ENCODE measurements around the gene ZNF503.
A peak's percentile ranks its signal among the peaks of the same experiment; 100 is the strongest.

The ZNF503 gene

DNA sequence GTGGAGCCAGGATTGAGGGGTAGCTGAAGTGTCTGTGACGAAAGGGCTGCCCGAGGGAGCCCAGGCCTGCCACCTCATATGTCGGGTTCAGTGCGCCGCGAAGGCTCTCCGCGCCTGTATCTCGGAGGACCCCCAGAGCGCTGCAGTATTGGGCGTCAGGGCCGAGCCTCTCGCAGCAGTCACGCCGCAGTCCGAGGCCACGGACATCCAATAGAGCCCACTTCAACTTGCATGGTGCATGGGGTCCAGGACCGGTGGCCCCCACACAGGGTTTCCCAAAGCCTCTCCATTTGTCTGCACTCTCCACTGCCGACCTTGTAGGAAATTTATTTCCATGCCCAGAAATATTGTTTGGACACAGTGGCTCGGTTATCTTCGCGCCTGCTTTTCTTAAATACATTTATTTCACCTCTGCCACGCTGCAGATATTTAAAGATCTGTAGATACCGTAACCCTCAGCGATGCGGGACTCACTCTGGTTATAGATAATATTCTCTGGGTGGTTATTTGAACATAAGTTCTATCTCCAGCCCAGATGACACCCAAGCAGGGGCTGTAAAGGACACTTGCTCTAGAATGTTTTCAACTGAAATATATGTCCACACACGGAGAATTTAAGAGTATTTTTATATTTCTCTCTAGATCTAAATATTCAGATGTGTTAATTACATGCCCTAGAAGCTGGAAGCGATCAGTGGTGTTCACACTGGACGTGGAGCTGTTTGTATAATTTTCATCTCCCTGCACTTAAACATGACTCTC lies 5.1 kb upstream of the ZNF503 start:
- no peak for DNase-seq

DNA sequence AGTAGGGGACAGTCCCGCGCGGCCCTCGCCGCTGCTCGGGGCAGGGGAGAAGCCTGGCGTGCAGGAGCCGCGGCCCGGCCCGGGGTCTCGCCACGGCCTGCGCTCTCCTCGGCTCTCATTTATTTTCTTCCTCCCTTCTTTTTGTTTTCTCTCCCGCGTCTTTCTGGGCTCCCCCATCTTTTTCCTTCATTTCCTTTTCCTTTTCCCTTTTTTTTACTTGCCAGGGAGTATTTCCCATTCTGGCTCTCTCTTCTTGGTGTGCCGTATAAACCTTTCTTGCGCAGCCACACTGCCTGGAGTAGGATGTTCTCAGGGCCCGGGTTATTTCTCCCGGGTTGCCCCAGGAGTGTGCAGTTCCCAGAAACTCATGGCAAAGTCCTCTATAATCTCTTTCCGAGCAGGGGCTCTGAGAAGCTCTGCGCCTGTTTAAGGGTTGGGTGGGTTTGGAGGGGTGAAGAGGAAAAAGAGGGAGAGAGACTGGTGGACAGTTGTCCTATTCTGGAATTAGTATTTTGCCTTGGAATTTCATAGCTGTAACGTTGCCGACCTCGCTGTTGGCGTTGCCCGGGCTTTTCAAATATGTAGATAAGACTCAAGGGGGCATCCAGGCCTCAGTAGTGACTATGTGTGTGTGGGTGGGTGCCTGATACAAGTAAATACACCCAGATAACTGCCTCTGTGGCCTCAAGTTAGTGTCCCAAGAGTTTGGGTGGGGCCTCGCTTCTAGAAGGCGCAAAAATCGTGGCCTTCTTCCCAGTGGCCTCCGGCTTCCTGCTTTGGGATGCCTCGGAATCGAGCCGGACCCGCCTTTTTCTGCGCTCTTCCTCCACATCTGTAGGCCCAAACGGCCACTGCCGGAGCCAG lies 4.3 kb upstream of the ZNF503 start:
- DNase-seq, result no peak

DNA sequence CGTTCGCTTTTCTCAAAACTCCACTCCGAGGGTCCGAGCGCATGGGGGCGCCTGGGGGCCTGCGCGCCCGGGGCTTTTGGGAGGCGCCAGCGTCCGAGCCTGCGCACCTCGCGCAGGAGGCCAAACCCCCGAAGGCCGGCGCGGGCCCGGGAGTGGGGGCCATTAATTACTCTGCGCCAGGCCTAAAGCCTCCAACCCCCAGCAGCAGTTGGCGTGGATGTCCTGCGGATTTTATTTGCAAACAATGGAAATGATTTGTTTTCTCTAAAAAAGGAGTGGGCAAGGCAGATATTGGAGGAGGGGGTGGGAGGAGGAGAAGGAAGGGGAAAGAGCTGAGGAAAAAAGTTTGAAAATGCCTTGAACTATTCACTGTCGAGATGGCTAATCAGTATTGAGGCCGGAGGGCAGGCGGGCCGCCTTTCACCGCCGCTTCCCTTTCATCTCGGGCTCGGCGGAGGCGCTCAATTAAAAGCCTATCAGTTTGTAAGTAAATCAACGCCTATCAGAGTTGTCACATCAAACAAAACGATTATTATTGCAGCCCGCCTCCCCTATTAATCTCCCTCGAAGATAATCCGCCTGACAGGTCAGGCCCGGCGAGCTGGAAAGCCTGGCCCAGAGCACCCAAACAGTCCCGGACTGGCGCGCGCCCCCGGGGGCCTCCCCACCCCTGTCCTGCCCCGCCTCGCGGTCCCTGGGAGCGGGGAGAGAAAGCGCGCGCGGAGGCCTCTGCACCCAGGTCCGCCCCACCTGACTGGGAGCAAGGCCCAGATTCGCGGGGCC lies 3.4 kb upstream of the ZNF503 start:
- no peak for DNase-seq

DNA sequence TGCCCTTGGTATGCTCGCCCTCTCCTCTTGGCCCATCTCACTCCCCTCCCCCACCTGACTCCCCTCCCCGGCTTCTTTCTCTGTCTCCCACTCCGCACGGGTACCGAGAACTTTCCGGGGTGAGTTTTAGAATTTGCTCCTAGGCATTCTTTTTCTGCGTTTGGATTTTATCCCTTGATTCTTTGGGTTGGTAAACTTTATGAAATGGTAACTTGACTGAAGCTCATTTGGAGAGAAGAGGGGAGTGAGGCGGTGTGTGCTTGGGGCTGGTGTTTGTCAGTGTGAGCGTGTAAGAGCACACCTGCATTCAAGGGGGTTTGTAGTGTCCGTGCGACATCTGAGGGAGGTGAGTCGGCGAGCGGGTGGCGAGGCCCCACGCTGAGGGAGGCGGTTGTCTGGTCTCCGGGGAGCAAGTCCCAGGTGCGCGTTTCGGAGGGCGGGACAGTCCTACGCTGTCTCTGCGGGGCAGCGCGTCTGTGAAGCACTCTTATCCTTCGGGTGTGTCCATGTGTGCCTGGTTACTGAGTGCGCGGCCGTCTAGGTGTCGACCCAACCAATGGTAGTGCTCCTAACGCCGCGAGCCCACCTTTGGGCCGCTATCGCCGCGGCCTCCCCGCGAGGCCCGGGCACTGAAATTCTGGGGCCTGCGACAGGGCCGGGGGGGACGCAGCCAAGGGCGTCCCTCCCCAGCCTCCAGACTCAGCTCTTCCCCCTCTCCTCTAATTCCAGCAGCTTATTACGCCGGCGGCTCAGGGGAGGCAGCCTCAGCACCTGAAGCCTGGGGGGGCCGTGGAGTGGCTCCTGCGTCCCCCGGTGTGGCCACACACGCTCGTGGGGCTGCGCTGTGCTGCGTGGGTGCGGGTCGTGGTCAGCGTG lies 2.6 kb upstream of the ZNF503 start:
- no peak for DNase-seq

DNA sequence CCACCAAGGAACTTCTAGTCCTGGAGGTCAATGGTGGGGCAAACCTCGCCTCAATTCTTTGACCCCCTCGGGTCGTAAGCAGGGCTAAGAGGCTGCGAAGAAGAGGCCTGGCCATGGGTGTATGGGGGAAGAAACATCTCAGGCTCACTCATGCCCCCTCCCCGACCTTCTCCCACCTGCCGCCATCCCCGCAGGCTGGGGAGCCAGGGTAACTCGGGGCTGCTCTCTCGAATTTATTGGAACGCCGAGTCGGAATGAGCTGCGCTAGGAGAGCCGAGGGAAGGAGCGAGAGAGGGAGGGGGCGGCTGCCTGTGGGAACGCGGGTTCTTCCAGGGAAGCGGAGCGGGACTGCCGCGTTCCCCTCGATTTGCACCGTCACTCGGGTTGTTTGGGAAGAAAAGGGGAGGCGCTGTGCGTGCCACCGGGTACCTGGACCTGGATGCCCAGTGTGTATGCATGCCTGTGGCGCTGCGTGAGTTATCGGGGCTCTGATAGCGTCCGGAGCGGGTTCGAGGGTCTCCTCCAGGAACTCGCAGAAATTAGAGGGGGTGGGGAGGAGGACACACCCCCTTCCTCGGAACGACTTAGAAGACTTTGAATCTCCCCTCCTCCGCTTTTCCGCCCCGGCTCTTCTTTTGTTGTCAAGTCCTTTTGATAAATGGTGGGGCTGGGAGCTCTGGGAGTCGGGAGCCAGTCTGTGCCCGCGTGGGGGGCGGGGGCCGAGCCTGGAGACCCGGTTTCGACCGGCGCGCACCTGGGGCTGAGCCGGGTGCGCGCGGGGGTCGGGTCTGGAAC lies 1.8 kb upstream of the ZNF503 start:
- DNase-seq, result peak; percentile 27

DNA sequence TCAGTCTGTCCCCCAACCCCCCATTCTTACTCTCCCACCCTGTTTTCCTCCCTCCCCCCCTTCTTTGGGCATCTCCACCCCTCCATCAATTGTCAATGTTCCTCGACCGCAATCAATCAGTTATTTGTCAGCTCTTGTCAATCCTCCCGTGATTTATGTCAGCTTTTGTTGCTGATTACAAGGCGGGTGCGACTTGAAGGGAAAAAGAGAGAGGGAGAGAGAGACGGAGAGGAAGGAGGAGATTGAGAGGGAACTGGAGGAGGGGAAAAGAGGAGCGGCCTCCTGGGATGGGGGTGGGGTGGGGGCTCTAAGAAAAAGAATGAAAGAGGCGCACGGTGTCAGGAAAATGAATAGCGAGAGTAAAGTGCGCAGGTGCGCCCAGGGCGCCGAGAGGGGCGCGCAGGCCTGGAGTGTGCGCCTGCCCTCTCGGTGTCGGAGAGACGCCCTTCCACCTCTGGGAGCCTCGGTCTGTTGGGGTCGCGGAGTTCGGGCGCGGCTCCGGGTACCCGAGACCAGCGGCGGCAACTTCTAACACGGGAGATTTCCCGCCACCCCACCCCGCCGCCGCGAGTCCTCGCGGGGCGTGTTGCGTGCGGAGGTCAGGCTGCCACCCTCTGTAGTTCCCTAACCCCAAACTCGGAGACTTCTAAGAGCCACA lies 1.1 kb upstream of the ZNF503 start:
- DNase-seq, result no peak

DNA sequence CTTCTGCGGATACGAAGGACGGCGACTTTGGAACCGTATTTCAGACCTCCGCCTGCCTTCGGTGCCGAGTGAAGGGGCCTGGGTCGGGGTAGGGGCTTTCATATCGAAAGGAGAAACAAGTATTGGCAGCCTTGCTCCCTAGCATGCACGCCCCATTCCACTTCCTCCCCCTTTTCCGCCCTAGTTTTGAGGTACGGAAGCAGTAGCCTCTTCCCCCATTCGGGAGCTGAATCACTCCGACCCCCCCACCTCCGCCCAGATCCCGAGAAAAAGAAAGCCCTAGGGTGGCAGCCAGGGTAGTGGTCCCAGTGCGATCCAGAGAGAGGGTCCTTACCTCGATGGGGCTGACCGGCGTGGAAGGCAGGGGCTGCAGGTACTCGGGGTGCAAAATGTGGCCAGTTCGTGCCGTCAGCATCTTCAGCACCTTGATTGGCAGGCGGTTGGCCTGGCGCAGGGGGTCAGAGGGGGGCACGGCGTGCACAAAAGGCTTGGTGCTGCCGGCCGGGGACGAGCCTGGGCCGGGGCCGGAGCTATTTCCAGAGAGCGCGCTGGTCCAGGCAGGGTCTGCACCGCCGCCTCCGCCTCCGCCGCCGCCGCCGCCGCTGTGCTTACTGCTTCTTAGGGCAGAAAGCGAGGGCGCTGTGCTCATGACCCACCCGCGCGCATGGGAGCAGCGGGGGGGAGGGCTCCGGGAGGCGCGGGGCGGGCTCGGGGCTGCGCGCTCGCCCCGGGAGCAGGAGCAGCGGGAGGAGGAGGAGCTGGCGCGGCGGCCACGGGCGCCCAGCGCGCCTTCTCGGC lies 594 bp downstream of the ZNF503 start:
- peak; percentile 4 for DNase-seq

DNA sequence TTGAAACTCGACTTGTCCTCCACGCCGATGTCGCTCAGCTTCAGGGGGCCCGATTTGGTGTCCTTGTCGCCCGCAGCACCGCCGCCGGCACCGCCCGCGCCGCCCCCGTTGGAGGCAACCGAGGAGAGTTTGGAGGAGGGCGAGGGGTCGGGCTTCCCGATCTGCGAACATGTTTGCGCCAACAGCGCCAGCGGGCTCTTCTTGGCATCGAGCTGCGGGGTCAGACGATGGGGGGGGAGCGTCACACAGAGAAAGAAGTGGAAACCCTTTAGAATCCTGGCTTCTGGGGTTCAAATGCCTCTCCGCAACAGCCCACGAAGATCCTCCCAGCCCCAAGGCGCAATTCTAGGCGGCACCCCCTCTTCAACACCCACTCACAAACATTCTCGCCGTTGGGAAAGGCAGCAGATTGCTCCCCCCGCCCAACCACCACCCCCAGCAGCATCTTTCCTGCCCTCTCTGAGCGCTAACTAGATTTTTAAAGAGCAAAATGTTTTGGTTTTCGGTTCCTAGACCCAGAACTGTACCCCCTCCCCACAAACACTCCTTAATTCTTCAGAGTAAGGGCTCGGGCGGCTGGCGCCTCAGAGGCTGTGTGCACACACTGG lies 1.3 kb downstream of the ZNF503 start:
- DNase-seq, result no peak

DNA sequence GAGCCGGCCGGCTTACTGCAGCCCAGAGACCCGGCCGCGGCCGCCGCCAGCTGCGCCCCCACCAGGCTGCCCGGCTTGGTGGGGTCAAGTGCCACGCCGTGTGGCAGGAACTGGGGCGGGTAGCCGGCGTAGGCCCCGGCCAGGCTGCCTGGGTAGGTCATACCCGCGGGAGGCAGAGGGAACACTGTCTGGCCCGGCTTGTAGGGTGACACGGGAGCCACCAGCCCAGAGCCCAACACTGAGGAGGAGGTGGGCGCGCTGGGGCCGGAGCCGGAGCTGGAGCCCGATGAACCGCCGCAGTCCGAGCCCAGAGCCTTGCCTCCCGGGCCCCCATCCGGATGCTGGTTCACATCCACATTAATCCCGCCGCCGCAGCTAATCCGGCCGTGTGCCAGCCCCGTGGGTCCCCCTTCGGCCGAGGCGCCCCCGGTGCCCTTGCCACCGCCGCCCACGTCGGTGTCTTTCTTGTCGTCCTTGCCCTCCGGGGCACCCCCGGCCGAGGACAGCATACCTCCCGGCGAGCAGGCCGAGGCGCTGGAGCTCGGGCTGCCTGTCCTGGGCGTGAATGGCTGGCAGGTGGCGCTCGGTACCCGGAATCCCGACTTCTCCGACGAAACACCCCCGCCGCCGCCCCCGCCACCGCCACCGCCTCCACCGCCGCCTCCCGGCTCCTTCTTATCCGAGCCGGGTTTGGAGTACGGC lies 2.0 kb downstream of the ZNF503 start:
- DNase-seq, result peak; percentile 40

DNA sequence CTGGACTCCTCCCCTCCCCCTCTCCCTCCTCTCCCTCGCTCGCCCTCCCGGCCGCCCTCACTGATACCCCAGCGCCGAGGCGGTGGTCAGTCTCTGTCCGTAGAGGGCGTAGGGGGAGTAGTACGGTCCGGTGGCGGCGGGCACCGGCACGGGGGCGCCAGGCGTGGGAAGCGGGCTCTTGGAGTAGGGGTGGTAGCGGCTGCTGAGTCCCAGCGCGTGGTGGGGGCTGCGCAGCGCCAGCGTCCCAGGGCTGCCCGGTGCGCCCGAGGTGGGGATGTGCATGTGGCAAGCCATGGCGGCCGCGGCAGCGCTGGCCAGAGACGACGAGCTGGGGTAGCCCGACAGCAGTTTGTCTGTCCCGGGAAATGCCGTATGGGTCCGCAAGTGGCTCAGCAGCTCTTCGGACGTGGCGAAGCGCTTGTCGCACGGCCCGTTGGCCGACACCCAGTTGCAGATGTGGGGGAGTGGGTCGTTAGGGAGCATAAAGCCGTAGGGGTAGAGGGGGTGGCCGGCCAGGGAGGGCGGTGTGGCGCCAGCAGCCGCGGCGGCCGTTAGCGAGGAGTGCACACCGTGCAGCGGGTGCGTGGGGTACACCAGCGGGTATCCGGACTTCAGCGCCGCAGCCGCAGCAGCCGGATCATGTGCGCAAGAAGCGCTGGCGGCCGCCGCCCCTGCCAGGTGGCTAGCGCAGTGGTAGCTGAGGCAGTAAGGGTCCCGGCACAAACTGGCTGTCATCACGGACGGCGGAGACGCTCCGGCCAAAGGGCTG lies 2.7 kb downstream of the ZNF503 start:
- DNase-seq, result no peak

DNA sequence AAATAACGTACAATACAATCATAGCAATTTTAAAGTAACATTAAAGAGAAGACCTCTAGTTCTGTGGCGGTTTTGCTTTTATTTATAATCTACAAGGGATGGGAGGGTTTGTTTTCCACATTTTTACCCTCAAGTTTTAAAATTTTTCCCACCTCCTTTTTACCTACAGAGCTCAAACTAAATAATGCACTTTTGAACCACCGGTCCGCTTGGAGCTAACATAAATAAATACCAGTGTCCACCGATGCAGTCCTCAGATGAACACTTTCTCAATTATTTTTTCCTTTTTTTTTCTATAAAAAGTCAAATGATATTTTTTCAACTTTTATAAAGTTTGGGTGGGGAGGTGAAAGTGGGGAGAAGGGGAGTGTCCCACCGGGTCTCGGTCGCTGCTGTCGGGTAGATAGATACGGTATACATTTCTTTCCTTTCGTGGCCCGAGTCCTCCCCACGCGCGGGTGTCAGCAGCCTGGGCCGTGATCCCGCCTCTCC lies 3.3 kb downstream of the ZNF503 start:
- DNase-seq, result no peak

DNA sequence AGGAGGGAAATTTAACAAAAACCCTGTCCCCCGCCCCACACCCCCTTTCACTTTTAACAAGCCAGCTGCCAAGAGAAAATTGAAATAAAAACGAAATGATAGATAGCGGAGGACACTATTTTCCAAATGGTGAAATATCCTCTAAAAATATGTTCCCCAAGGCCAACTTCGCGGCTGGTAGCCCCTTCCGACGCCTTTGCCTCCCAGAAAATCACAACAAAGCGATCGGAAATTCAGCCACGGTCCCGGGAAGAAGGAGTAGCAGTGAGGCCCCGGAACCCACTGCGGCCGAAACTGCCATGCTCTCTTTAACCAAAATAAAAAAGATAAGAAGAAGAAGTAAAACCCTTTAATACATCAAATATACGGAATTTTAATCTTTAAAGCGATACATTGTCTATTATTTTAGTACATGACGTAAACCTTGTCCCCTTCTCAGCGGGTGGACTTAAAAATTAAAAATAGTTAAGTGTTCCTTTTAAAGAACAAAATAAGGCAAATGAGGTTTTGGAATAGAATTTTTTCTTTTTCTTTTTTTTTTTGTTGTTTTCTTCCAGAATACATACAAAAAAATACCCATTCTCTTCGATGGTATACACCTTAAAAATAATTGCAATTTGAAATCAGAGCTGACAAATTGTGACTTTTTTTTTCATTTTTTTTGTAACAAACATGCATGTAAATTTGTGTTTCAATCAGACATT lies 3.9 kb downstream of the ZNF503 start:
- no peak for DNase-seq

DNA sequence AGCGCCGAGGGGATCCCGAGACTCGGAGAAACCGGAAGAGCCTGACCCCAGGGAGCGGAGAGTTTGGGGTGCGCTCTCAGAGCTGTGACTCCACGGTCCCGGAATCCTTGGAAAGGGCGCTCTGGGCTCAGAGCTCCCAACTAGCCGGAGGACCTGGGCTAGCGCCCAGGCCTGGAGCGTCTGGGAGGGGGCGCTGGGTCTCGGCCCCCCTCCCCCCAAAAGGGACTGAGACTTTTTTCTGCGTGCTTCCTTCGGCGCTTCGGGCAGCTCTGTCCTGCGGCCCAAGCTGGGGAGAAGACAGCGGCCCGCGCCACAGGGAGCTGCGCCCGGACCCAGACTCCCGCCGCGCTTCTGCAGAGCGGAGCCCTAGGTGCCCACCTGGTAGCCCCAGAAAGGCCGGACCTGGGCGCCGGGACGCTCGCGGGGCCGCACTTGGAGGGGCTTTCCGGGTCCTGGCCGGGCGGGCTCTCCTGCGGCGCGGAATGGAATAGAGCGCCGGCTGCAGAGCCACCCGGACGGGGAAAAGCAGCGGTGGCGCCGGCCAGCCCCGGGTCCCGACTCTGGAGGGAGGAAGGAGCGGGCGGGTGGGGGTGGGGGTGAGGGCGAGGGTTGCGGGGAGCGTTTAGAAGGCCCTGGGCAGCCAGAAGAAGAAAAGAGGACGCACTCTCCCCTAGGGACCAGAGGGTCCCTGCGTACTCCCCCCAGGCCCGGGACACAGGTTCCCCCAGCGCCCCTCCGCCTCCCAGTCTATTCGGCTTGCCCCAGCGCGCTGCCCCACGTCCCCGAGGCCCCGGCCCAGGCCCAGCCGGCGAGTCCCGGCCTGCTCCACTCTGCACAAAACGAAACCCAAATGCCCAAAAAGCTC lies 4.7 kb downstream of the ZNF503 start:
- DNase-seq, result no peak

DNA sequence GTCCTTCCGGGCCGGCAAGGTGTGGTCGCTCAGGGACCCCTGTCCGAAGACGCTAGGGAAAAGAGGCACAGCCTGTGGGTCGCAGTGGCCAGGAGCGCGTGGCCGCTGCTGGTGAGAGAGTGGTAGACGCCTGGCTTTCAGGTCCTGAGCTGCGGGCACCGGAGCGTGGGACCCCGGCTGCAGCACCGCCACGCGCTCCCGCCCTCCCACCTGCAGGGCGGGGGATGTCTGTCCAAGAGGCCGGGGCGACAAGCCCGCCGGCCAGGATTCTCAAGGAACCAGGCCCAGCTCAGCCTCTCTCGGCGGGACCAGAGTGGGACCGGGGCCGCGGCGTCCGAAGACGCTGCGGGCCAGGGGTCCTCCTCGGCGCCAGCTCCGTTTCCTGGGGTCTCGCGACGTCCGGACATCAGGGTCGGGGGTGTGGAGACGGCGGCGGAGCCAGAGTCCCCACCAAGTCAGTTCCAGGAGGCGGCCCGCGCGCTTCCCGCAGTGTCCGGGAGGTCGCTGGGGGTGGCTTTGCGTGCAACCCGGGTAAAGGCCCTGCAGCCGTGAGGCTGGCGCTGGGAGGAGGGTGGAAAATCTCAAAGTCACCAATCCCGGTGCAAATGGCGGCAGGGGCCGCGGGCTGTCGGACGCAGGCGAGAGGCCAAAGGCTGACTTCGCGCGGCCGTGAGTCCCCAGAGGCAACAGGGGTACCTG lies 5.5 kb downstream of the ZNF503 start:
- no peak for DNase-seq

DNA sequence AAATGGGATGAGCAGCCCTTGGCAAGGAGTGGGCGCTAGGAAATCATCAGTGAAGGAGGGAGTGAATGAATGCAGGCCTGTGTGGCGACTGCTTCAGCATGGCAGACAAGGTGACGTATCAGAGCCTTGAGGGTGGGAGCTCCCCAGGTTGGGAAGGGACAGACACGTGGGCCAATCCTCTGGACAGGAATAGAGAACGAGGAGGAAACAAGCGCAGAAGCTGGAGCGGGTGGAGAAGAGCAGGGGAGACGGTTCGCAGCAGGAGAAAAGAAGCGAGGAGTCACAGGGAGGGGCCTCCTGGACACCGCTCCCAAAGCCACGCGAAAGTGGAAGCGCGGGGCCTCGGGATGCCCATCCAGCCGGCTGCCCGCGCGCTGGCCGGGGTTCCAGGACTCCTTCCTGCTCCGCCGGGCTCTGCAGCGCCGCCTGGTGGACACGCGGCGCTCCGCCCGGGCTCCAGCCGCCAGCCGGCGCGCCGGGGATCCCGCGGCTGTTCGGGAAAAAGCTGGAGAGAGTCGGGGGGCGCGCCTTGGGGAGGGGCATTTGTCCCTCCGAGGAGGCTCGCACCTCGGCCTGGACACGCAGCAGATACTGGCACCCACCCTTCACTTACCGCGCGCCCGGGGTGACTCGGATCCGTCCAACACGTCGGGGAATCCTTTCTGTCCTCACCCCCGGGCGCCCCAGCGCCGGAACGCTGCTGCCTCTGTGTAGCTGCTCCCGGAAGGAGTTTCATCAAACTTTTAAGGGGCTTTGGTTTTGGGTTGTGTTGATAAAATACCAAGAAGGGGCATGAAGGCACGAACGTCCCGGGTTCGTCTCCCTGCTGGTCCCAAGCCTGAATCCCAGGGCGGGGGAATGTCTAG lies 6.3 kb downstream of the ZNF503 start:
- DNase-seq, result no peak
